VCaP (cell line): ENCODE measurements around the gene ISCU.

Experiments
- H3K27ac ChIP-seq: fragments of 450-650 bp; 2 replicates; pipeline ENCODE4 v1.5.1; 2017
- CTCF ChIP-seq: fragments of 450-650 bp; conservative IDR thresholded peaks from 2 replicates; pipeline ENCODE4 v1.5.1; 2017; ENCODE audit warnings: mild to moderate bottlenecking, moderate library complexity

ISCU gene

DNA sequence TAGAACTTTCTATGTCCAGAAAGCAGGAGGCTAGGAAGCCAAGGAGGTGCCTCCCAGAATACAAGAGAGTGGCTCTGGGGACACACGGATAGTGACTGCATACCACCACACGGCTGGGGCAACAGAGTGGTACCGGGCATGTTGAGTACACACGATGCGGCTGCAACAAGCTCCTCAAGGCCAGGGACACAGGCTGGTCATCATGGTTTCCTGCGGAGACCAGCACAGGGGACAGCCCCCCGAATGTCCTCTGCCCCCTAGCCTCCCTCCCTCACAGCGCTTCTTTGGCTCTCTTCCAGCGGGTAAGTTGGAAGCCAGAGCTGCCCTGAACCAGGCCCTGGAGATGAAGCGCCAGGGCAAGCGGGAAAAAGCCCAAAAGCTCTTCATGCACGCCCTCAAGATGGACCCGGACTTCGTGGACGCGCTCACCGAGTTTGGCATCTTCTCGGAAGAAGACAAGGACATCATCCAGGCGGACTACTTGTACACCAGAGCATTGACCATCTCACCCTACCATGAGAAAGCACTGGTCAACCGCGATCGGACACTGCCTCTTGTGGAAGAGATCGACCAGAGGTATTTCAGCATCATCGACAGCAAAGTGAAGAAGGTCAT, 44.2 kb upstream of the ISCU start:
- H3K27ac ChIP-seq, result no peak overlapping the region
- TF ChIP-seq CTCF, result no peak

DNA sequence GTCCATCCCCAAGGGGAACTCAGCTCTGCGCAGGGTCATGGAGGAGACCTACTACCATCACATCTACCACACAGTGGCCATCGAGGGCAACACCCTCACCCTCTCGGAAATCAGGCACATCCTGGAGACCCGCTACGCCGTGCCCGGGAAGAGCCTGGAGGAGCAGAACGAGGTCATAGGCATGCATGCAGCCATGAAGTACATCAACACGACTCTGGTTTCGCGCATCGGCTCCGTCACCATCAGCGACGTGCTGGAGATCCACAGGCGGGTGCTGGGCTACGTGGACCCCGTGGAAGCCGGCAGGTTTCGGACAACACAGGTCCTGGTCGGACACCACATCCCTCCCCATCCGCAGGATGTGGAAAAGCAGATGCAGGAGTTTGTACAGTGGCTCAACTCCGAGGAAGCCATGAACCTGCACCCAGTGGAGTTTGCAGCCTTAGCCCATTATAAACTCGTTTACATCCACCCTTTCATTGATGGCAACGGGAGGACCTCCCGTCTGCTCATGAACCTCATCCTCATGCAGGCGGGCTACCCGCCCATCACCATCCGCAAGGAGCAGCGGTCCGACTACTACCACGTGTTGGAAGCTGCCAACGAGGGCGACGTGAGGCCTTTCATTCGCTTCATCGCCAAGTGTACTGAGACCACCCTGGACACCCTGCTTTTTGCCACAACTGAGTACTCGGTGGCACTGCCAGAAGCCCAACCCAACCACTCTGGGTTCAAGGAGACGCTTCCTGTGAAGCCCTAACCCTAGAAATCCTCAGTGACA, 43.5 kb upstream of the ISCU start:
- TF ChIP-seq CTCF, result no peak
- no peak overlapping the region for H3K27ac ChIP-seq

DNA sequence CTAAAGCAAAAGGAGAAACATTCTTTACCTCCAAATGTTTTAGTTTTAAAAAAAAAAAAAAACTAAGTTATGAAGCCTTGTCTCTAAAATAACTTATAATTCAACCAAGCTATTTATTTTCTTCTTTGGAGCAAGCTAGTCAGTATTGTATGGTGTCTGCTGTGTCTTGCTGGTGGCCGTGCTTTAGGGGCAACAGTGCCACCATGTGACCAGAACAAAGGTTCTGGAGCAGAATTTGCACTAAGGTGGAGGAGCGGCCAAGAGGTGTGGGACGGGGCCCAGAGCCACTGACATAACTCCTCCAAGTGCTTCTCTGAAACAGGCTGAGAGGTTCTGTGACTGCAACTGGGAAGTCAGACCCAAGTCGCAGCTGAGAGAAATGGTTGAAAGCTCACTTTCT, 42.8 kb upstream of the ISCU start:
- peak; percentile 63 for TF ChIP-seq CTCF
- H3K27ac ChIP-seq, result no peak overlapping the region

DNA sequence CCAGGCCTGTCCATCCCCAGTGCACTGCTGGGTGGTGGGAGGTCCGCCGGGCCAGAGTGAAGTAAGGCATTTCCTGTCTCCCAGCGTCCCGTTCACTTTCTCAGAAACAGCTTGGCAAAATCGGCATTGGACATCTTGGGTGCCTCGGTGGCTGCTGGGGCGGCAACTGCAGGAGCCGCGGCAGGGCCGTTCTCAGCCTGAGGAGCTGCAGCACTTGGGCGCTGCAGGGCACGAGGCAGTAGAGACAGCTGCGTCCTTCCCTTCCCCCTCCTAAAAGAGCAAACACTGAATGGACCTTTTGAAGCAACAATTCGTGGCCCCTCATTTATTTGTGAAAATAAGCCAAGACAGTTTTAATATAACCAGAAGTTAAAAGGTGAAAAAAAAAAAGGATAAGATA, 39.0 kb upstream of the ISCU start:
- H3K27ac ChIP-seq, result no peak overlapping the region
- TF ChIP-seq CTCF, result no peak

DNA sequence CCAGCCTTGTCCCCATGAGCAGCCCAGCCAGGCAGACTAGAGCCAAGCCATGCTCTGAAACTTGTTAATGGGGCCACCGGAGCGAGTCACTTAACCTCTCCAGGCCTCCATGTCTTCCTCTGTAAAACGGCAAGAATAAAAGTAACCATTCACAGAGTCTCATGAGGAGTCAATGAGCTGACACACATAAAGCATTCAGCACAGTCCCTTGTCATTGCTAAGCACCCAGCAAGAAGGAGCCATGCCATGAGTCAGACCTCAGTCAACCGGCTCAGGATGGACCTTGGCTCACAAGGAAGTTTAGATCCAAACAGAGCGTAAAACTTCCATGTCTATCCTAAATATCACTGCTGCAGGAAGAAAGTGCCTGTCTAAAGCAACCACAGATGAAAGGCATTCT, 36.7 kb upstream of the ISCU start:
- no peak overlapping the region for H3K27ac ChIP-seq
- TF ChIP-seq CTCF, result no peak

GRCh38 chr12:108526482-108527165, 35.8 kb upstream of the ISCU start:
- no peak overlapping the region for H3K27ac ChIP-seq
- TF ChIP-seq CTCF, result no peak

DNA sequence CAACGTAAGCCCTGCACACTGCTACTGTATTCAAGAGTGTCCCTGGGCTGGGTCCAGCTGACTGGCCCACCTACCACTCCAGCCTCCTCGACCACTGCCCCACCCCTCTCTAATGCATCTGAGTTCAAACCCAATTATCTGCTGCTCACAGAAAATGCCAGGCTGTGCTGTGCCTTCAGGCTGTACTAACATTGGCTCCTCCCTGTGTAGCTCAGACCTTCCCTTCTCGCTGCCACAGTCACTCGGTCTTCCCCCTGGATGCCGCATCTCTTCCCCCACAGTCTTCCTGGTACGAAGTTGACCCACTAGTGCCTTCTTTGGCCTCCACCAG, 35.3 kb upstream of the ISCU start:
- H3K27ac ChIP-seq, result no peak overlapping the region
- TF ChIP-seq CTCF, result no peak
